ENCODE measurements around the gene CCDC106.

The CCDC106 gene

GRCh38 chr19:55614711-55615542 lies 33.1 kb upstream of the CCDC106 start:
- no peak for DNase-seq

- no peak for DNase-seq
Measured at GRCh38 chr19:55615543-55616394, 32.2 kb upstream of the CCDC106 start.

- no peak for DNase-seq
Measured at GRCh38 chr19:55616395-55616875, 31.6 kb upstream of the CCDC106 start.

- DNase-seq = no peak
Measured at GRCh38 chr19:55617426-55617825, 30.6 kb upstream of the CCDC106 start.

GRCh38 chr19:55618426-55618825 lies 29.6 kb upstream of the CCDC106 start:
- DNase-seq = no peak

GRCh38 chr19:55619286-55619685 lies 28.7 kb upstream of the CCDC106 start:
- no peak for DNase-seq

GRCh38 chr19:55620410-55621204 lies 27.4 kb upstream of the CCDC106 start:
- no peak for DNase-seq

- DNase-seq = no peak
Measured at GRCh38 chr19:55621205-55621672, 26.8 kb upstream of the CCDC106 start.

GRCh38 chr19:55621673-55622231 lies 26.3 kb upstream of the CCDC106 start:
- DNase-seq = no peak

- no peak for DNase-seq
Measured at GRCh38 chr19:55622242-55622969, 25.6 kb upstream of the CCDC106 start.

GRCh38 chr19:55623130-55623529 lies 24.9 kb upstream of the CCDC106 start:
- DNase-seq = no peak

- DNase-seq = no peak
Measured at GRCh38 chr19:55623561-55623960, 24.5 kb upstream of the CCDC106 start.

GRCh38 chr19:55624109-55625003 lies 23.7 kb upstream of the CCDC106 start, which contains the start of gene ZNF784:
ZNF784 (minus strand) TSS chr19:55624566; CDS start chr19:55624561, 5 bp downstream.
- DNase-seq = peak; percentile 38

GRCh38 chr19:55625004-55625326 lies 23.0 kb upstream of the CCDC106 start:
- DNase-seq = no peak

- no peak for DNase-seq
Measured at GRCh38 chr19:55626350-55626749, 21.7 kb upstream of the CCDC106 start.

GRCh38 chr19:55632463-55632834 lies 15.6 kb upstream of the CCDC106 start:
- DNase-seq = peak; percentile 66

GRCh38 chr19:55633861-55634260 lies 14.2 kb upstream of the CCDC106 start:
- DNase-seq = no peak

GRCh38 chr19:55635334-55635717 lies 12.7 kb upstream of the CCDC106 start:
- DNase-seq = no peak

GRCh38 chr19:55635856-55636440 lies 12.1 kb upstream of the CCDC106 start:
- no peak for DNase-seq

GRCh38 chr19:55636723-55637122 lies 11.3 kb upstream of the CCDC106 start:
- DNase-seq = no peak

Measured in NCI-H2081 treated with DMSO at 0.1 percent for 48 hours (cell line).